Astrocyte (in vitro differentiated cells and primary cell): ENCODE measurements around the gene ADAM20. TPM values are rescaled to one million over a fixed set of nuclear protein-coding genes. Genes with fewer than 3 reads are reported as not detected.

Source experiments
- DNase-seq: peaks from one replicate; pipeline ENCODE4 v3.0.0-alpha.2; 2010; ENCODE audit warnings: low read depth
- FAIRE-seq: peaks from 2 replicates; lab custom pipeline; 2011; peaks lifted over from hg19 to GRCh38; lab: Jason Lieb, UNC
- H2AFZ ChIP-seq: 2 replicates; pipeline ENCODE4 v1.6.0; 2012; ENCODE audit warnings: low read depth, low read length, inconsistent platforms
- H3K27ac ChIP-seq: 2 replicates; pipeline ENCODE4 v1.5.1; 2011; ENCODE audit warnings: low read depth, low read length, inconsistent platforms
- H3K27me3 ChIP-seq: 2 replicates; pipeline ENCODE4 v1.6.0; 2011; ENCODE audit warnings: low read length, inconsistent platforms; ENCODE audit not compliant: insufficient read depth
- H3K36me3 ChIP-seq: 2 replicates; pipeline ENCODE4 v1.5.1; 2011; ENCODE audit warnings: low read length, inconsistent platforms; ENCODE audit not compliant: insufficient read depth
- H3K4me1 ChIP-seq: 2 replicates; pipeline ENCODE4 v1.5.1; 2011; ENCODE audit warnings: low read length, inconsistent platforms; ENCODE audit not compliant: insufficient read depth
- H3K4me2 ChIP-seq: 2 replicates; pipeline ENCODE4 v1.6.0; 2012; ENCODE audit warnings: low read length, inconsistent platforms
- H3K4me3 ChIP-seq: 2 replicates; pipeline ENCODE4 v1.5.1; 2011; ENCODE audit warnings: low read depth, mild to moderate bottlenecking, low read length, inconsistent platforms; ENCODE audit not compliant: insufficient read depth
- H3K79me2 ChIP-seq: 2 replicates; pipeline ENCODE4 v1.6.0; 2012; ENCODE audit warnings: mild to moderate bottlenecking, low read length, inconsistent platforms; ENCODE audit not compliant: insufficient read depth
- H3K9ac ChIP-seq: 2 replicates; pipeline ENCODE4 v1.6.0; 2012; ENCODE audit warnings: mild to moderate bottlenecking, low read length, inconsistent platforms
- H3K9me3 ChIP-seq: 2 replicates; pipeline ENCODE4 v1.5.1; 2012; ENCODE audit warnings: low read depth, mild to moderate bottlenecking, low read length, inconsistent platforms; ENCODE audit not compliant: insufficient read depth
- H4K20me1 ChIP-seq: 2 replicates; pipeline ENCODE4 v1.6.0; 2012; ENCODE audit warnings: low read length, inconsistent platforms; ENCODE audit not compliant: insufficient read depth
- H3K27ac Mint-ChIP-seq: one replicate; pipeline ENCODE4 v1.8.0; 2021; ENCODE audit warnings: mild to moderate bottlenecking, mixed read lengths; ENCODE audit not compliant: unreplicated experiment
- H3K27me3 Mint-ChIP-seq: one replicate; pipeline ENCODE4 v1.8.0; 2021; ENCODE audit warnings: low read depth, mixed read lengths; ENCODE audit not compliant: unreplicated experiment
- H3K36me3 Mint-ChIP-seq: one replicate; pipeline ENCODE4 v1.8.0; 2021; ENCODE audit warnings: low read depth, mixed read lengths; ENCODE audit not compliant: unreplicated experiment
- H3K4me1 Mint-ChIP-seq: one replicate; pipeline ENCODE4 v1.8.0; 2021; ENCODE audit warnings: low read depth, mixed read lengths; ENCODE audit not compliant: unreplicated experiment
- H3K4me3 Mint-ChIP-seq: one replicate; pipeline ENCODE4 v1.8.0; 2021; ENCODE audit warnings: mild to moderate bottlenecking, moderate library complexity, mixed read lengths; ENCODE audit not compliant: unreplicated experiment
- H3K9me3 Mint-ChIP-seq: one replicate; pipeline ENCODE4 v1.8.0; 2021; ENCODE audit warnings: mild to moderate bottlenecking, mixed read lengths; ENCODE audit not compliant: unreplicated experiment
- CTCF ChIP-seq: IDR thresholded peaks from 2 replicates; pipeline ENCODE4 v1.5.1; 2011; ENCODE audit warnings: low read depth, mild to moderate bottlenecking, inconsistent platforms, low read length, moderate library complexity; ENCODE audit not compliant: insufficient read depth
- EZH2 ChIP-seq: IDR thresholded peaks from 2 replicates; pipeline ENCODE4 v1.6.1; 2012; ENCODE audit warnings: mild to moderate bottlenecking, low read length, inconsistent platforms; ENCODE audit not compliant: insufficient read depth
- total RNA-seq: library from RNA; stranded (reverse); gene quantifications from 2 replicates; pipeline ENCODE4 v1.2.1, GENCODE V29; 2021

Gene ADAM20
- total RNA-seq, 1 donor from 2014 or later, result 0.95 TPM

- TF ChIP-seq CTCF (no peak), EZH2 (no peak)
- Histone ChIP-seq H3K4me3 (no peak overlapping the region), H2AFZ (no peak overlapping the region), H3K9me3 (no peaks in the 10 kb centered on the region), H3K27ac (no peak overlapping the region), H3K4me2 (no peak overlapping the region), H3K79me2 (no peaks in the 10 kb centered on the region), H3K4me1 (no peaks in the 10 kb centered on the region), H3K9ac (no peak overlapping the region), H3K36me3 (no peaks in the 10 kb centered on the region), H4K20me1 (peaks cover 30% of the 10 kb centered on the region), H3K27me3 (no peaks in the 10 kb centered on the region)
- Mint-ChIP-seq H3K9me3 (no peaks in the 10 kb centered on the region), H3K27ac (no peak overlapping the region), H3K27me3 (no peaks in the 10 kb centered on the region), H3K4me1 (no peaks in the 10 kb centered on the region), H3K36me3 (peaks cover 11% of the 10 kb centered on the region), H3K4me3 (no peak overlapping the region)
- FAIRE-seq (no peak), DNase-seq (no peak)
Measured at GRCh38 chr14:70571139-70571538, 36.3 kb upstream of the ADAM20 start.

GRCh38 chr14:70567791-70568190 is 33.0 kb upstream of the ADAM20 start:
- peaks cover 10% of the 10 kb centered on the region for H3K36me3 ChIP-seq
- Mint-ChIP-seq H3K27ac (no peak overlapping the region), H3K27me3 (no peaks in the 10 kb centered on the region), H3K9me3 (peaks cover 6% of the 10 kb centered on the region), H3K4me3 (no peak overlapping the region), H3K36me3 (peaks cover 26% of the 10 kb centered on the region), H3K4me1 (no peaks in the 10 kb centered on the region)
- FAIRE-seq (no peak), DNase-seq (peak; percentile 11)
- peaks cover 30% of the 10 kb centered on the region for H4K20me1 ChIP-seq
- H3K4me3 ChIP-seq, result no peak overlapping the region
- no peak overlapping the region for H3K4me2 ChIP-seq
- H3K4me1 ChIP-seq, result no peaks in the 10 kb centered on the region
- no peaks in the 10 kb centered on the region for H3K27me3 ChIP-seq
- no peak overlapping the region for H2AFZ ChIP-seq
- no peak overlapping the region for H3K27ac ChIP-seq
- peak; percentile 49 for TF ChIP-seq CTCF
- no peak for TF ChIP-seq EZH2
- H3K9me3 ChIP-seq, result no peaks in the 10 kb centered on the region
- no peaks in the 10 kb centered on the region for H3K79me2 ChIP-seq
- no peak overlapping the region for H3K9ac ChIP-seq

- Histone ChIP-seq H3K36me3 (peaks cover 19% of the 10 kb centered on the region), H2AFZ (no peak overlapping the region), H3K9ac (no peak overlapping the region), H3K9me3 (peaks cover 2% of the 10 kb centered on the region), H3K4me2 (no peak overlapping the region), H3K4me3 (no peak overlapping the region), H3K27me3 (no peaks in the 10 kb centered on the region), H4K20me1 (peaks cover 13% of the 10 kb centered on the region), H3K4me1 (no peaks in the 10 kb centered on the region), H3K79me2 (no peaks in the 10 kb centered on the region), H3K27ac (no peak overlapping the region)
- peaks cover 21% of the 10 kb centered on the region for H3K9me3 Mint-ChIP-seq
- no peak for FAIRE-seq
- H3K27me3 Mint-ChIP-seq, result no peaks in the 10 kb centered on the region
- peaks cover 44% of the 10 kb centered on the region for H3K36me3 Mint-ChIP-seq
- H3K4me1 Mint-ChIP-seq, result no peaks in the 10 kb centered on the region
- H3K27ac Mint-ChIP-seq, result no peak overlapping the region
- TF ChIP-seq CTCF (no peak), EZH2 (no peak)
- no peak for DNase-seq
- no peak overlapping the region for H3K4me3 Mint-ChIP-seq
Measured at GRCh38 chr14:70563869-70564268, 29.1 kb upstream of the ADAM20 start.
